ENCODE results near the gene ACBD6.

ACBD6 gene

DNA sequence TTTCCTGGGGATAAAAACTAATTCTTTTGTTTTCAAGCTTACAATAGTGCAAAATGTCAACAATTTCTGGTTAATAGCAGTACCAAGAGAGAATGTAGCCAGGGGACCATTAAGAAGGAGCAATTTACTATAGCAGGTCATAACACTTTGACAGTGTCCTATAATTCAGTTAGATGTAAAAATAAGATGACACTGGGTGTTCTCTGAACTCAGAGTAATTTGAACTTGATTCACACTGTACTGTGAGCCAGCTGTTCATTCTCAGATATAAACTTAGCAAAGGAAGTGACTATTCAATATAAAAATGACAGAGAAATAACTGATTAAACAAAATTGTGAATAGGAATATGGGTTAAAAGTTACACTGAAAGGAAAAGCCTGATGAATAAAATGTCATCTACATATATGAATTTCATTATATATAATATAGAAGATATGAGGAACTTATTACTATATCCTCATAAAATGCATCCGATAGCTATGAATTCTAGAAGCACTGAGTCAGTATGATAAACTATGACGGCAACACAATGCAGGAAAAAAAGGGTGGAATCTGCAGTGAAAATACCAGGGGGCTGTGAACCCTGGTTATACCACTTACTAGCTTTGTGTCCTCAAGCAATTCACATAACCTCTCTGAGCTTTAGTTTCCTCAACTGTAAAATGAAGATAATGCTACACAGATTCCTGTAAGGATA is 135.9 kb downstream of the ACBD6 start:
- no peak for DNase-seq

DNA sequence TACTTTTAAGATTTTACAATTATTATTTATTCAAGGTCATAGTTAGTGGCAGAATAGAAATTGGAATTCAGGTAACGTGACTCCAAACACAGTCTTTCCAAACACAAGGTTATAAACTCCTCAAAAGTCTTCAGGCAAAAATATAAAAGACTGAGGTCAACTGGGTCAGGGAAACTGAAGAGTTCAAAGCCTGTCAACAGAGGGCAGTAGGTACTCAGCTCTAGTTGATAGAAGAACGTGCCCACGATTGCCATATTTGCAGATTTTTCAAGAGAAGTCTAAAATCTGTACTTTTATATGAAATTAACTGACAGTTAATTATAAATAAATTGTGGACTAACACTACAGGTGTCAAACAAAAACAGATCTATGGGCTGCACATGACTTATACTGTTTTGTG is 137.3 kb downstream of the ACBD6 start:
- peak; percentile 30 to 49 (median 48) for DNase-seq

DNA sequence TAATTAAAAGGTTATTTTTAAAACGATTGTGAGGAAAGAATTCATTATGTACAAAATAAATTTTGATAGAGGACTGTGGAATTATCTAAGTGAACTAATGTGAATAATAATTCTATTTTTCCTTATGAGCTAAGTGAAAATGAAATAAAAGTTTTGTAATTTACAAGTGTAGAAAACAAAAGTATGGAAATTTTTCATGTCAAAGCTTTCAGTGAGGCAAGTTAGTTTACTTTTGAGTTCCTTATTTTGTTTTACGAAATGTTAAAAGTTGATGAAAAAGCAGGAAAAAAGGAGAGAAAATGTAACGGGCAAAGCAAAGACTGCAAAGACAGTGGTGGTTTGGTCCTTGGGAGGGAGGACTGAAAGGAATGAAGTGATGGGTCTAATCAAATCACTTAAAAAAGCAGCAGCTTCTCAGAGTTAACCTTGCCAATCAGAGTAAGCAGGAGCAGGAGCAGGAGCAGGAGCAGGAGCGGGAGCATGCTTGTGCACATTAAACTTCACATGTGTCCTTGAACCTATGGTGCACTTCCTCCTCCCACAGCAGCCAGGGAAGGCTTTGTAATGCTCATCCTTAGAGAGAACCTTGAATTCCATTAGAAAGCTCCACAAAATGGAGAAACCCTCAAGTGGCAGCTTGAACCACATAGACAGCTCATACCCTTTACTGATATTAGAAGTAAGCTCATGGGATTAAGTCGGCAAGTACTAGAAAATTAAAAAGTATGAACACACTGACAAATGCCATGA is 139.0 kb downstream of the ACBD6 start:
- DNase-seq: peak; percentile 13 to 62 (median 47)

DNA sequence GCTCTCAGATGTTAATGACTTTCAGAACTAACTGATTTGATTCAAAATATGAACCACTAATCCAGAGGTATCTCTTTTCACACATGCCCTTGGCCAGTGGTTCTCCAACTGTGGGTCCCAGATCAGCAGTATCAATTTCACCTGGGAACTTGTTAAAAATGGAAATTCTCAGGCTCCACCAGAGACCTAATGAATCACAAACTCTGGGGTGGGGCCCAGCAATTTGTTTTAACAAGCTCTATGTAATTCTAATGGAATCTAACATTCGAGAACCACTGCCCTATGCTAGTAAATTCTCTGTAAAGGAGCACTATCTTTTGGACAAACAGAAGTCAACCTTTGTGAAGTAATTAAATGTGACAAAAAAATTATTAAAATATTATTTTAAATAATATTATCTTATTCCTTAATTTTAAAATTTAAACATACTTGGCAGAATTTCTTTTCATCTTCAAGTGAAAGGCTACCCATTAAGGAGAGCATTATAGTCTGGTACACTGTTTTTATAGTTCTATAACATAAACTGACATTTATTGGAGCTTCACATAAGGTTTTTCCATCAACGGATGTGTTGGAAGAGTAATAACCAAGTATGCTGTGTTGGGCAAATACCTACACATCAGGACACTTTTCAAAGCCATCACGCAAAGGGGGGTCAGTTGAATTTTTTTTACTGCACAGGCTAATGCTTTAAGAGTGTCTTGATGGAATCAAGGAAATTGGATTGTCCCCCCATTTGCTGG is 141.9 kb downstream of the ACBD6 start:
- no peak for DNase-seq

DNA sequence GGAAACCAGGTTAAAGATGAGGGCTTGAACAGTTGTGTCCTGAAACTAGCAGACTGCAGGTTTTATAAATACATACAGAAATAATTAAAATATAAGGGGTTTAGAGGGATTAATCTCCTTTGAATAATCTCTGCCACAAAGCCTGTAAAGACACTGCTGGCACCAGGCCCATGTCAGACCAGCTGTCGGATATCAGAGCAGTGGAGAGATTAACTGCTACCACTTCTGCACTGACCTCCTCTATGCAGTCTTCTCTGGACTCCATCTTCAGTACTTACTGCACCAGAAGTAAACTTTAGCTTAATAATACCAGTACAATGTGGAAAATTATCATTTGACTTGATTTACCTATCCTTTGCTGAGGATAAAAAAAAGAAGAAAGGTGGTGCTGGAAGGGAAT is 143.7 kb downstream of the ACBD6 start:
- no peak for DNase-seq

DNA sequence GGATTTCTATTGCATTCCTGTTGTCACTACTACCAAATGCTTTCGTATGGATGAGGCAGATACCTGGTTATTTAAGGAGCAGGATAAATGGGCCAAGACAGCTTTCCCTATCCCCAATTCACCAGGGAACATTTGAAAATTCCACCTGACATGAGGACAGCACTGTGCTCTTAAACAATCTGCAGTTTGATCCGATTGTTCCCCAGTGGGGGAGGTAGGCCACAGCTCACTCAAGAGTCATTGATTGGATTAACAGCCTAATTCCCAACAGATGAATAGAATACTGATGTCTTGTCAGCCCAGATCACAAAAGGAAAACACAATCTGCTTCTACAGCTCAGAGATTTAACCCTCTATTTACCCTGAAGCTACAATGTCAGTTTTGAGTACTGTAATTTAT is 148.4 kb downstream of the ACBD6 start:
- DNase-seq: no peak

DNA sequence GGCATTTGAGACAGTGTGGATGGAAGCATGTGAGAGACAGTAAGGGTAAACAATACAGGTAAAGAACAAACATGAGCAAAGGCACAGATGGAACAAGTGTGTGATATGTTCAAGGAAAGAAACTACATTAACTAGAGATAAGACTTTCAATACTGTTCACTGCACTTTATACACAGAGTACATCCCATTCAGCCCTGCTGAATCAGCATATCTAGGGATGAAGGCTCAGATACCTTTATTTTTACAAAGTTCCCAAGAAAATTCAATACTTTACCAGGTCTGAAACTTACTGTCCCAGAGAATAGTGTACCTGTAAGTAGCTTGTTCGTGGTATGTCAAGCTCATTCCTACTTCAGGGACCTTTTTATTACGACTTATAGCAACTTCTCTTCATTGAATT is 149.8 kb downstream of the ACBD6 start:
- DNase-seq: no peak

DNA sequence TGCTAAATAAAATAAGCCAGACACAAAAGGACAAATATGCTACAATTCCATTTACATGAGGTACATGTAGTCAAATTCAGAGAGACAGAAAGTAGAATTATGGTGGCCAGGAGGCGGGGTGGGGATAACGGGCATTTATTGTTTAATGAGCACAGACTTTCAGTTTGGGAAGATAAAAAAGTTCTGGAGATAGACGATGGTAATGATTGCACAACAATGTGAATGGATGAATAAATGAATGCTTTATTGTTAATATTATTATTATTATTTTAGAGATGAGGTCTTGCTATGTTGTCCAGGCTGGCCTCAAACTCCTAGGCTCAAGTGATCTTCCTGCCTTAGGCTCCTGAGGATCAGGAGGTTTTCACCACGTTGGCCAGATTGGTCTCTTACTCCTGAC is 150.4 kb downstream of the ACBD6 start:
- DNase-seq: no peak

DNA sequence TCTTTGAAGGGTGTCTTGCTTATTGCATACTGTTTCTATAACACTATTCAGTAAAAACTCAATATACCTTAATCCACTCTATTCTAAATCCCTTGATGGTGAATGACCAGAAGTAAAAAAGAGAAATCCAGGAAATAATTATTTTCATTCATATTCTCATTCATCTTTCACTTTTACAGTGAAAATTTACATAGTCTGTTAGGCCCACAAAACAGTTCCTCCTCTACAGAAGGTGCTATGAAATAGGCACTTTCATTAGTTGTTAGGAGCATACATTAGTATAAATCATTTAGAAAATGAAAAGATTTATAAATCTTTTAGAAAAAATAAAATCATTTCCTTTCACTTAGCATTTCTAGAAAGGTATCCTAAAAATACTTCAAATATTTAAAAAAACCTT is 157.2 kb downstream of the ACBD6 start:
- no peak for DNase-seq

DNA sequence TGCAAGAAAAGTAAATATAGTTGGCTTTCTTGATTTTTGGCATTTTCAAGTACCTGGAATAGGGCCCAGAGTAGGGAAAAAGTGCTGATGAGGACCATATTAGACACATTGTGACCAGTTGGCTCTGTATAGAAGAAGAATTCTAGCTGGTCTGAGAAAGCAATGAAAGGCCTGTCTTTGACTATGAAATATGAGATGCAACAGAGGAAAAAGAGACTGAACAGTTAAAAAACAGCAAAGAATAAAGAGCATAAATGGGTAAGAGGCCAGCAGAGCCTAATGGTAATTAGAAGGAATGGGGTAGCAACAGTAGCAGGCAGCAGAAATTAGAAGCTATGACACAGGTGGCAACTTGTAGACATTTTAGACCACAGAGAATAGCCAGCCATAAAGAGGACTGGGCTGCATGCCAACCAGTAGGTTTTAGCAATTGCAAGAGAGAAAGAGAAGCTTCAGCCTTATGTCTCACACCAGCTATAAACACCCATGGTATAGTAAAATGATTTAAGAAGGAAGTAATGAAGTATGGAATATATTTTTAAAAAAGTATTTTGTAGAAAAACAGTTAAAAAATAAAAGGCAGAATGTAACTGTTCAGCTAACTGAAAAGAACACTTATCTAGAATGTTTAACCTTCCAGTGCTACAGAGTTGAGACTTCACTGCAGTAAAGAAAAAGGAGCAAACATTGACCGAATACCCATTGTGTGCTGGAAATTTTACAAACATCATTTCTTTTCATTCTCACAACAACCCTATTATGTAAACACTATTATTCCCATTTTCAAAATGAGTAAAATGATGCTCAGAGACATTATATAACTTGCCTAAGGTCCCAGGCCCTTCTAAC is 158.2 kb downstream of the ACBD6 start:
- peak; percentile 50 to 54 (median 53) for DNase-seq

DNA sequence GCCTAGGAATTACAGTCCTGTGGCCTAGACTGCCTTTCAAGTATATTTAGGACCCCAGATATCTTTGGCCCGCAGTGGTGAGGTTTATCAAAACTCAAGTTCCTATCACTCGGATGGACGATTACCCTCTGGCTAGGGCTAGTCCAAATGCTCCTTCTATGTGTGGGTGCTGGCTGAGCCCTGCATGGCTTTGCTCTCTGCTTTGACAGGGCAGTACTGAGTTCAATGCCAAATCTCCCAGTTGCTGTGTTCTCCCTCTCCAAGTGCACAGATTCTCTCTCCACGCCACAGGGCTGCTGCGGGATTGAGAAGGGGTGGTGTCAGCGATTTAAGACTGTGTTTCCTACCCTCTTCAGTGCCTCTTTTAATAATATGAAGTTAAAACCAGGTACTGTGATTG is 175.3 kb downstream of the ACBD6 start:
- DNase-seq: no peak

DNA sequence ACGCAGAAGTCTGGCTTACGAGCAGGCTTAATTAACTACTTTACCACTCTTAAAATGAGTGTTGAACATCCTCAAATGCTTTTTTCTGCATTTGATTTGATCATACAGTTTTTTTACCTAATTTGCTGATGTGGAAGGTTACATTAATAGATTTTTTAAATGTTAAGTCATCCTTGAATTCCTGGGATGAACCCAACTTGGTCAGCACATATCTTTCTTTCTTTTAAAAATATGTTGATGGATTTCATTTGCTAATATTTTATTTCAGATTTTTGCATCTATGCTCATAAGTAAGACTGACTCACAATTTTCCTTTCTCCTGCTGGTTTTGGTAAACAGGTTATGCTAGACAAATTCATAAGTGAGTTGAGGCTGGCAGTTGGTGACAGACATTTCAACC is 189.5 kb downstream of the ACBD6 start:
- DNase-seq: no peak

DNA sequence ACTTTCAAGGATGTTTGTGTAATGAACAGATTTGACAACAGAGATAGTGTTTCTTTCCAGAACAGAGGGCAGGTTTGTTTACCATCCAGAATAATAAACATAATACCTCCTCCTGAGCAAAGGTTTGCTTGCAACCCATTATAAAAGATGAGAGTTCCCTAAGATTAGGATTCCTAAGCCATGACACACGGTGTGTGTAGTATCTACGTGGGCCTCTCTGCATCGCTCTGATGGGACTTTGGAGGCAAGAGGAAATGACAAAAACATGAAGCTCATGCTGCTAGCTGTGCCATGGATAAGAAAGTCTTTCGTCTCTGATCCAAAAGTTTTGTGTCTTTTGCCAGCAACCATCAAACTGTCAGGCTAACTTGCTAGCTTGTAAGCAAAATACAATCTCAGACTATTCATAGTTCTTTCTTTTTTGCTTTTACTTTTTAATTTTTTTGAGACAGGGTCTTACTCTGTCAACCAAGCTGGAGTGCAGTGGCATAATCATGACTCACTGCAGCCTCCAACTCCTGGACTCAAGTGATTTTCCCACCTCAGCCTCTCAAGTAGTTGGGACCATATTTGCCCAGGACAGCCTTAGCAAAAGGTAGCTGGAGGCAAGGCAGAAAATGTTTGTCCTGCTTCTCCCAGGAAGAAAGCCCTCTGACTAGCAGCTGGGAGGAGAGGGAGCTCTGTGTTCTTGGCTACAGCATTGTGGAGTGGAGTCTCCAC is 191.2 kb downstream of the ACBD6 start:
- DNase-seq: no peak

DNA sequence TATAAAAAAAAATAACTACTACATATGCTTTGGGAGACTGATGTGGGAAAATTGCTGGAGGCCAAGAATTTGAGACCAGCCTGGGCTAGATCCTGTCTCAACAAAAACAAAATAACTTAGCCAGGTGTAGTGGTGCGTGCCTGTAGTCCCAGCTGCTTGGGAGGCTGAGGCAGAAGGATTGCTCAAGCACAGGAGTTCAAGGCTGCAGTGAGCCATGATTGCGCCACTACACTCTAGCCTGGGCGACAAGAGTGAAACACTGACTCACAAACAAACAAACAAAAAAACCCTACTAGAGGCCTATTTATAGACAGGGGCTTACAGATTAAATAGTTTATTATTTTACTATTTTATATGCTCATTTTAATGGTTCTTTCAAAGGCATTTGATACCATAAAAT is 192.3 kb downstream of the ACBD6 start:
- peak; percentile 69 to 81 (median 74) for DNase-seq

DNA sequence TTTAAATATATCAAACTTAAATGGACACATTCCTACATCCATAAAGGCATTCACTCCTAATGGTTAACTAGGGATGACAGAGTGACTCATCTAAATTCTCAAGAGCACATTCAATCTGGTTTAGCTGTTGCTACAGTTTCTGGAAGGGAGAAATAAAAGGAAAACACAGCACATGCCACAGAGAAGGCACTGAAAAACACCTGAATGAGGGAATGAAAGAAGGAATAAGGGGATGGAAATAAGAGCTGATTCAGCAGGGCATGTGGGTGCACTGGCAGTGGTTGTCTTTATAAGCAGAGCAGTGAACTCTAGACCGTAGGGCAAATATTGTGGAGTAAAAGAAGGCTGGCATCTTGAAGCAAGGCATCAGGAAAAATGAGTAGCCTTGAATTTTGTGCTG is 193.0 kb downstream of the ACBD6 start:
- DNase-seq: peak in 1 of 3 donors; percentile 20

DNA sequence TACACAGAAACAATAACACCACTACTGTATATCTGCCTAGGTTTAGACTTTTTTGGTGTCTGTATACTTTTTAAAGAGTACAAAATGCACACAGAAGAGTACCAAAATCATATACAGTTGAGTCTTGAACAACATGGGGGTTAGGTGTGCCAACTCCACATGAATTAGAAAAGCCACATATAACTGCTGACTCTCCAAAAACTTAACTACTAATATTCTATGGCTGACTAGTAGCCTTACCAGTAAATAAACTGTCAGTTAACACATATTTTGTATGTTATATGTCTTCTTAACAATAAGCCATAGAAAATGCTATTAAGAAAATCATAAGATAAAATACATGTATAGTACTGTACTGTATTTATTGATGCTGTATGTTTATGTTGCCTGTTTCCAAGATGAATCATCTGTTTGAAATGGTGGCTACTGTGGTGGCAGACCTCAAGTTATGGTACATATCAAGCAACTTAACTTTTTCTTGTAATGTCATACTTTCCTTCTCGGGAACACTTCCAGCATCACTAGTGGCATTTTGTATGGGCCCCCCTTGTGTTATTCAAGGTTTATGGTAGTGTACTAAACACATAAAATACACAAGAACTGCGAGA is 201.1 kb downstream of the ACBD6 start:
- no peak for DNase-seq

DNA sequence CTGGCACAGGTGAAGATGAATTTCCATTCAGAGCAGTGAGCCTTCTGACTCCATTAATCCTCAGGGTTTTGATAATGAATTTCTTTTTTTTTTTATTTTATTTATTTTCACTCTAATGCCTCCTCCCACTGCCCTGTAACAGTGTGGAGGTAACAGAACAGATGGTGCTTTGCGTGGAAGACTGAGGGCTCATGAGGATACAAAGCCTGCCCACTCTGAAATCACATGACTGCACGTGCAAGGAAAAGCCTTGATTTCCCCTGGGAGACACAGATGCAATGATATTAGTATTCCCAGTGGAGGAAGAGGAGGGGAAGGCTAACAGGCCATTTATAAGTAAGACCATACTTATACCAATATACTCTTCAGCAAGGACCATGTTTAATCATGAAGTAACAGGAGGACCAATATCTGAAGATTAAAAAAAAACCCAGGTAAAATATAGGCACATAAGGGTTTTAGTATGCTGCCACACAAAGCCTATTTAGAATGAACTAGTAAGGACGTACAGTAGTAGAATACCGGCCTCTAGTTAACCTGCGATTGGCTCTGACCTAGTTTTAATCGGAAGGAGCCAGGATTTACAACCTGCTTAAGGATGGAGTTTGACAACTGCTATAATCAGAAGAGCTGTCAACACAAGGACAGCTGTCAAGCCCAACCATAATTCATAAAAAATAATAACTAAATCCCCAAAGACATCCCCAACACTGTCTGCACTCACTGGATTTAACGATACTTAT is 202.7 kb downstream of the ACBD6 start:
- no peak for DNase-seq

DNA sequence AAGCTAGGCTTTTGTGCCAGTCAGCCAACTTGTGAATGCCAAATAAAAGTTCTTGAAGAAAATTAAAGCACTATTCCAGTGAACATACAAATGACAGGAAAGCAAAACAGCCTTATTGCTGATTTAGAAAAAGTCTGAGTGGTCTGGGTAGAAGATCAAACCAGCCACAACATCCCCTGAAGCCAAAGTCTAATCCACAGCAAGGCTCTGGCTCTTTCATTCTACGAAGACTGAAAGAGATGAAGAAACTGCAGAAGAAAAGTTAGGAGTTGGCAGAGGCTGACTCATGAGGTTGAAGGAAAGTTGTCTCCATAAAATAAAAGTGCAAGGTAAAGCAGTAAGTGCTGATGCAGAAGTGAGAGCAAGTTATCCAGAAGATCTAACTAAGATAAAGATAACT is 206.4 kb downstream of the ACBD6 start:
- no peak for DNase-seq

DNA sequence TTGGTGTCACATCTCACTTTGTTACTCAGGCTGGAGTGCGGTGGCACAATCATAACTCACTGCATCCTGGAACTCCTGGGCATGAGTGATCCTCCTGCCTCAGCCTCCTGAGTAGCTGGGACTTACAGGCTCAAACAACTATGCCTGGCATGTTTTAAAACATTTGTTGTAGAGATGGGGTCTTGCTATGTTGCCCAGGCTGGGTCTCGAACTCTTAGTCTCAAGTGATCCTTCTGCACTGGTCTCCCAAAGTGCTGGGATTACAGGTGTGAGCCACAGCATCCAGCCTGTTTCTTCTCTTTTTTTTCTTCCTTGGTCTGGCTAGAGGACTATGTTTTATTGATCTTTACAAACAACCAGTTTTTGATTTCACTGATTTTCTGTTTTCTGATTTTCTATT is 207.7 kb downstream of the ACBD6 start:
- no peak for DNase-seq

DNA sequence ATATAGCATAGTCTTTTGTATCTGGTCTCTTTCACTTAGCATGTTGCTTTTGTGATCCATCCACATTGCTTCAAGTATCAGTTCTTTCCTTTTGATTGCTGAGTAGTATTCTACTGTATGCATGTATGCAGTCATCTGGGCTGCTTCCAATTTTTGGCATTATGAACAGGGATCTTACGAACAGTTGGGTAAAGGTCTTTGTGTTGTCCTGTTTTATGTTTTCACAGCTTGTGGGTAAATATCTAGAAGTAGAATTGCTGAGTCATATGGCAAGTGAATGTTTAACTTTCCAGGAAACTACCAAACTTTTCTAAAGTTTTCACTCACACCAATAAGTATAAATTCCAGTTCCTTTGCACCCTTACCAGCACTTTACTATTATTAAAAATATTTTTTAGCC is 211.4 kb downstream of the ACBD6 start:
- peak in 2 of 3 donors; percentile 62 to 77 for DNase-seq
